Stimulated activated naive CD8-positive, alpha-beta T cell treated with anti-CD3 and anti-CD28 coated beads, Interleukin-15, amount 100 ng/mL, for 72 hours (primary cell): ENCODE results near the gene ARTN.

Experiments used
- ATAC-seq: fragments of 150-1000 bp; cut with Tn5 transposase; 2 replicates; pipeline ENCODE4 v1.10.0; 2021; ENCODE audit warnings: mild to moderate bottlenecking, moderate library complexity
- DNase-seq, 2 donors: peaks; one replicate each; pipeline ENCODE4 v3.0.0; 2021 to 2022
- H3K27ac Mint-ChIP-seq, 2 donors: one replicate each; pipeline ENCODE4 v1.8.0; 2022; ENCODE audit warnings: mild to moderate bottlenecking in 2 of 2, mixed read lengths in 2 of 2, moderate library complexity in 2 of 2
- H3K27me3 Mint-ChIP-seq: one replicate; pipeline ENCODE4 v1.8.0; 2022; ENCODE audit warnings: mixed read lengths
- H3K4me1 Mint-ChIP-seq: one replicate; pipeline ENCODE4 v1.8.0; 2022; ENCODE audit warnings: mild to moderate bottlenecking, mixed read lengths
- H3K4me3 Mint-ChIP-seq, 2 donors: one replicate each; pipeline ENCODE4 v1.8.0; 2022; ENCODE audit warnings: mild to moderate bottlenecking in 2 of 2, mixed read lengths in 2 of 2, moderate library complexity in 1 of 2
- H3K9me3 Mint-ChIP-seq, 2 donors: one replicate each; pipeline ENCODE4 v1.8.0; 2022; ENCODE audit warnings: mixed read lengths in 2 of 2

Gene ARTN

GRCh38 chr1:43936431-43937151, 3.0 kb downstream of the ARTN start:
- peak overlapping the region in 1 of 2 donors; percentile 61 for H3K27ac Mint-ChIP-seq

GRCh38 chr1:43937179-43937865, 3.7 kb downstream of the ARTN start:
- Mint-ChIP-seq H3K27me3 (peaks cover 42% of the 10 kb centered on the region), H3K4me3 (no peak overlapping the region), H3K4me1 (peaks cover 32% of the 10 kb centered on the region), H3K27ac (no peak overlapping the region), H3K9me3 (no peaks in the 10 kb centered on the region)
- ATAC-seq: no peak
- DNase-seq: no peak

More at GRCh38 chr1:43936431-43937151, 3.0 kb downstream of the ARTN start:
- ATAC-seq (peak; percentile 54), DNase-seq (peak; percentile 17 to 29)
- Mint-ChIP-seq H3K4me3 (peak overlapping the region; percentile 78 to 83), H3K9me3 (no peaks in the 10 kb centered on the region), H3K4me1 (peaks cover 32% of the 10 kb centered on the region), H3K27me3 (peaks cover 45% of the 10 kb centered on the region)

- DNase-seq (no peak), ATAC-seq (no peak)
- H3K27ac Mint-ChIP-seq: no peak overlapping the region
- H3K4me1 Mint-ChIP-seq: peaks cover 26% of the 10 kb centered on the region
- H3K4me3 Mint-ChIP-seq: no peak overlapping the region
- peaks cover 32% of the 10 kb centered on the region for H3K27me3 Mint-ChIP-seq
- no peaks in the 10 kb centered on the region for H3K9me3 Mint-ChIP-seq
These were observed 4.8 kb downstream of the ARTN start for GRCh38 chr1:43938383-43938782.

GRCh38 chr1:43938892-43939587, 5.4 kb downstream of the ARTN start:
- H3K27ac Mint-ChIP-seq: no peak overlapping the region
- H3K4me3 Mint-ChIP-seq: no peak overlapping the region
- no peaks in the 10 kb centered on the region for H3K9me3 Mint-ChIP-seq
- ATAC-seq: no peak
- no peak for DNase-seq
- H3K27me3 Mint-ChIP-seq: peaks cover 25% of the 10 kb centered on the region
- peaks cover 19% of the 10 kb centered on the region for H3K4me1 Mint-ChIP-seq

- no peak for DNase-seq
- no peak overlapping the region for H3K4me3 Mint-ChIP-seq
These were observed 8.8 kb downstream of the ARTN start for GRCh38 chr1:43942411-43942810.

GRCh38 chr1:43944860-43945259, 11.3 kb downstream of the ARTN start:
- peak overlapping the region; percentile 91 to 98 for H3K4me3 Mint-ChIP-seq
- no peaks in the 10 kb centered on the region for H3K9me3 Mint-ChIP-seq
- peak overlapping the region in 1 of 2 donors; percentile 88 for H3K27ac Mint-ChIP-seq
- DNase-seq (no peak), ATAC-seq (no peak)
- H3K27me3 Mint-ChIP-seq: no peaks in the 10 kb centered on the region
- H3K4me1 Mint-ChIP-seq: peaks cover 42% of the 10 kb centered on the region

More at GRCh38 chr1:43942411-43942810, 8.8 kb downstream of the ARTN start:
- H3K9me3 Mint-ChIP-seq: no peaks in the 10 kb centered on the region
- H3K27ac Mint-ChIP-seq: no peak overlapping the region
- no peak for ATAC-seq
- no peaks in the 10 kb centered on the region for H3K27me3 Mint-ChIP-seq
- peaks cover 18% of the 10 kb centered on the region for H3K4me1 Mint-ChIP-seq

- Mint-ChIP-seq H3K27me3 (no peaks in the 10 kb centered on the region), H3K4me3 (peak overlapping the region; percentile 91 to 98), H3K9me3 (no peaks in the 10 kb centered on the region), H3K4me1 (peaks cover 51% of the 10 kb centered on the region), H3K27ac (peak overlapping the region; percentile 32 to 99)
- ATAC-seq (no peak), DNase-seq (no peak)
These were observed 12.2 kb downstream of the ARTN start for GRCh38 chr1:43945674-43946235.

GRCh38 chr1:43946236-43947060, 12.8 kb downstream of the ARTN start, which contains the start of gene IPO13:
IPO13 (plus strand) TSS chr1:43946950; CDS start chr1:43947601, 651 bp downstream.
- Mint-ChIP-seq H3K27me3 (no peaks in the 10 kb centered on the region), H3K9me3 (no peaks in the 10 kb centered on the region), H3K4me1 (peaks cover 58% of the 10 kb centered on the region), H3K27ac (peak within 1 kb of the TSS; percentile 99), H3K4me3 (peak within 1 kb of the TSS; percentile 91 to 98)
- ATAC-seq: peak; percentile 97
- DNase-seq: peak; percentile 98

- no peaks in the 10 kb centered on the region for H3K9me3 Mint-ChIP-seq
- H3K4me3 Mint-ChIP-seq: peak overlapping the region; percentile 91 to 98
- peak overlapping the region; percentile 99 for H3K27ac Mint-ChIP-seq
- DNase-seq: no peak
- peaks cover 59% of the 10 kb centered on the region for H3K4me1 Mint-ChIP-seq
- H3K27me3 Mint-ChIP-seq: no peaks in the 10 kb centered on the region
- ATAC-seq: peak; percentile 26
These were observed 13.7 kb downstream of the ARTN start for GRCh38 chr1:43947061-43947873.

- peak overlapping the region; percentile 91 to 98 for H3K4me3 Mint-ChIP-seq
- H3K4me1 Mint-ChIP-seq: peaks cover 59% of the 10 kb centered on the region
- H3K27me3 Mint-ChIP-seq: no peaks in the 10 kb centered on the region
- H3K27ac Mint-ChIP-seq: peak overlapping the region; percentile 91 to 92
- no peak for DNase-seq
- no peak for ATAC-seq
- H3K9me3 Mint-ChIP-seq: no peaks in the 10 kb centered on the region
These were observed 14.4 kb downstream of the ARTN start for GRCh38 chr1:43947874-43948437.

- Mint-ChIP-seq H3K4me3 (no peak overlapping the region), H3K9me3 (no peaks in the 10 kb centered on the region), H3K4me1 (peaks cover 55% of the 10 kb centered on the region), H3K27me3 (no peaks in the 10 kb centered on the region), H3K27ac (no peak overlapping the region)
- DNase-seq (no peak), ATAC-seq (no peak)
These were observed 16.1 kb downstream of the ARTN start for GRCh38 chr1:43949678-43950077.

GRCh38 chr1:43951021-43951985, 17.7 kb downstream of the ARTN start:
- ATAC-seq: no peak
- no peak for DNase-seq
- H3K4me3 Mint-ChIP-seq: no peak overlapping the region
- no peaks in the 10 kb centered on the region for H3K27me3 Mint-ChIP-seq
- peaks cover 43% of the 10 kb centered on the region for H3K4me1 Mint-ChIP-seq
- no peak overlapping the region for H3K27ac Mint-ChIP-seq
- no peaks in the 10 kb centered on the region for H3K9me3 Mint-ChIP-seq

GRCh38 chr1:43952731-43953346, 19.2 kb downstream of the ARTN start:
- no peak for ATAC-seq
- Mint-ChIP-seq H3K4me3 (no peak overlapping the region), H3K4me1 (peaks cover 36% of the 10 kb centered on the region), H3K9me3 (no peaks in the 10 kb centered on the region), H3K27ac (no peak overlapping the region), H3K27me3 (no peaks in the 10 kb centered on the region)
- no peak for DNase-seq
